HG03135 (cell line): ENCODE measurements around the gene PHF5A.
"Not testable (repeated sequence)": the region's sequence is repeated elsewhere in the genome, so short reads cannot be mapped to it uniquely, and the experiment has no call there.

Source experiments
- ATAC-seq: cut with Tn5 transposase; IDR thresholded peaks from one replicate; pipeline ENCODE4 v1.9.1; 2021; ENCODE audit warnings: mild to moderate bottlenecking, moderate library complexity; ENCODE audit not compliant: unreplicated experiment

The PHF5A gene

GRCh38 chr22:41488076-41488475 is 19.6 kb upstream of the PHF5A start:
- ATAC-seq, result no peak

GRCh38 chr22:41487037-41487935 is 18.8 kb upstream of the PHF5A start:
- ATAC-seq, result no peak

- no peak for ATAC-seq
Measured at GRCh38 chr22:41485033-41485432, 16.5 kb upstream of the PHF5A start.

GRCh38 chr22:41482319-41482935 is 13.9 kb upstream of the PHF5A start:
- ATAC-seq, result no peak

GRCh38 chr22:41481925-41482318 is 13.4 kb upstream of the PHF5A start:
- ATAC-seq, result no peak

GRCh38 chr22:41481131-41481830 is 12.8 kb upstream of the PHF5A start:
- no peak for ATAC-seq

GRCh38 chr22:41480397-41480735 is 11.9 kb upstream of the PHF5A start:
- ATAC-seq, result no peak

GRCh38 chr22:41479671-41480396 is 11.3 kb upstream of the PHF5A start:
- no peak for ATAC-seq

GRCh38 chr22:41478891-41479521 is 10.5 kb upstream of the PHF5A start:
- ATAC-seq, result no peak

- no peak for ATAC-seq
Measured at GRCh38 chr22:41478473-41478872, 10.0 kb upstream of the PHF5A start.

- no peak for ATAC-seq
Measured at GRCh38 chr22:41474872-41475451, 6.5 kb upstream of the PHF5A start.

GRCh38 chr22:41471568-41471967 is 3.1 kb upstream of the PHF5A start:
- ATAC-seq, result no peak

GRCh38 chr22:41470886-41471285 is 2.4 kb upstream of the PHF5A start:
- ATAC-seq, result no peak

- ATAC-seq, result peak; percentile 14
Measured at GRCh38 chr22:41469218-41469851, 843 bp upstream of the PHF5A start.

GRCh38 chr22:41461901-41462300 is 6.6 kb downstream of the PHF5A start:
- ATAC-seq, result no peak

GRCh38 chr22:41460071-41460470 is 8.4 kb downstream of the PHF5A start:
- ATAC-seq, result not testable (repeated sequence)

GRCh38 chr22:41459431-41459830 is 9.1 kb downstream of the PHF5A start:
- no peak for ATAC-seq

- ATAC-seq, result no peak
Measured at GRCh38 chr22:41458161-41458728, 10.2 kb downstream of the PHF5A start.

GRCh38 chr22:41448189-41448808 is 20.2 kb downstream of the PHF5A start:
- peak; percentile 48 for ATAC-seq
